Activated naive CD8-positive, alpha-beta T cell treated with anti-CD3 and anti-CD28 coated beads, Interleukin-2, amount 10 ng/mL, durations not matched to agents 7 days and 5 days (primary cell): ENCODE measurements around the gene CHST10. TPM values are rescaled to one million over a fixed set of nuclear protein-coding genes. Genes with fewer than 3 reads are reported as not detected.
"Not testable (repeated sequence)": the region's sequence is repeated elsewhere in the genome, so short reads cannot be mapped to it uniquely, and the experiment has no call there.

Experiments
- ATAC-seq: fragments of 150-1000 bp; cut with Tn5 transposase; one replicate; pipeline ENCODE4 v1.10.0; 2021; ENCODE audit warnings: low read depth, moderate library complexity
- POLR2A ChIA-PET: fragments of 350-600 bp; sonication (Branson Sonifier 250); formaldehyde crosslinking; loops from one replicate; lab custom pipeline; 2021; ENCODE audit warnings: antibody characterized with exemption; lab: Charles Lee
- DNase-seq: peaks from one replicate; pipeline ENCODE4 v3.0.0; 2021
- H3K27ac Mint-ChIP-seq: one replicate; pipeline ENCODE4 v1.8.0; 2022; ENCODE audit warnings: mild to moderate bottlenecking, mixed read lengths
- H3K27me3 Mint-ChIP-seq: one replicate; pipeline ENCODE4 v1.8.0; 2022; ENCODE audit warnings: mild to moderate bottlenecking, moderate library complexity, mixed read lengths
- H3K36me3 Mint-ChIP-seq: one replicate; pipeline ENCODE4 v1.8.0; 2021; ENCODE audit warnings: mild to moderate bottlenecking, mixed read lengths
- H3K4me1 Mint-ChIP-seq: one replicate; pipeline ENCODE4 v1.8.0; 2021; ENCODE audit warnings: mixed read lengths
- H3K4me3 Mint-ChIP-seq: one replicate; pipeline ENCODE4 v1.8.0; 2022; ENCODE audit warnings: mild to moderate bottlenecking, moderate library complexity, mixed read lengths
- H3K9me3 Mint-ChIP-seq: one replicate; pipeline ENCODE4 v1.8.0; 2021; ENCODE audit warnings: mixed read lengths
- total RNA-seq, 2 experiments: library from RNA; stranded (reverse); gene quantifications; one replicate each; pipeline ENCODE4 v1.2.3, GENCODE V29; 2021

Gene CHST10, protein sequence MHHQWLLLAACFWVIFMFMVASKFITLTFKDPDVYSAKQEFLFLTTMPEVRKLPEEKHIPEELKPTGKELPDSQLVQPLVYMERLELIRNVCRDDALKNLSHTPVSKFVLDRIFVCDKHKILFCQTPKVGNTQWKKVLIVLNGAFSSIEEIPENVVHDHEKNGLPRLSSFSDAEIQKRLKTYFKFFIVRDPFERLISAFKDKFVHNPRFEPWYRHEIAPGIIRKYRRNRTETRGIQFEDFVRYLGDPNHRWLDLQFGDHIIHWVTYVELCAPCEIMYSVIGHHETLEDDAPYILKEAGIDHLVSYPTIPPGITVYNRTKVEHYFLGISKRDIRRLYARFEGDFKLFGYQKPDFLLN
- total RNA-seq = 1 to 10 TPM; 5.5 to 6.4 TPM

DNA sequence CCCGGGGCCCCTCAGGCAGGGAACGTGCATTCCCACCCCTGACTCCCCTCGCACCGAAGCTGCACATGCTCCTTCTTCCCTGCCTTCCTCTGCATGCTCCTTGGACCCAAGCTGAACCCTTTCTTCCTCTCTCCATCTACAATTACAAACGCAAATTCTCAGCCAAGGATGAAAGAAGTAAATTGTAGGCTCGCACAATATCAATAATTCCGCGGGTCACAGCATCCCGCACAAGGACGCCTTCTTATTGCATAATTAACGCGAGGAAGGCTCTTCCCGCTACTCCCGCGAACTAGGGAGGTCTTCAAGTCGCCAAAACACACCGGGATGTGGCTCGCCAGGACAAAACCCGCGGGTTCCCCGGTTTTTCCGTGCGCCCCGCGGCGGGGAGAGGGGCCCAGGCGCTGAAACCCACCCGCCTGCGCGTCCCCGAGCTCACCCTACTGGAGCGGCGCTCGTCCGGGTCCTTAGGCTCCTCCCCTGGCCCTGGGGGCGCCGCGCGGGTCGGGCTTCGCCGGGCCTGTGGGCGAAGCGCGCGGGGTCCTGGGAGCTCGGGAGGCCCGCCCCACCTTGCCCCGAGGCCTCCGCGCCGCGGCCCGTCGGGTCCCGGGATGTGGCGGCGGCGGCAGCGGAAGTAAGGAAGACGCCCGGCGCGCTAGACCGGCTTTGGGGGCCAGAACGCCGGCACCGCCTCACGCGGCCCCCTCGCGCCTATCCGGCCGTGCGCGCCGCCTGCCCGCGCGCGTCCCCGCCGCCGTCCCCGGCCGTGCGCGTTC, at the start of gene CHST10:
Gene CHST10 (minus strand): TSS at position 734 of the 776 bp plus-strand sequence. CDS start 10,993 bp downstream, outside the sequence.
- peak within 1 kb of the TSS; percentile 89 for H3K4me3 Mint-ChIP-seq
- peaks cover 3% of the 10 kb centered on the region for H3K36me3 Mint-ChIP-seq
- peaks cover 17% of the 10 kb centered on the region for H3K4me1 Mint-ChIP-seq
- peak; percentile 75 for DNase-seq
- no peaks in the 10 kb centered on the region for H3K9me3 Mint-ChIP-seq
- peak; percentile 95 for ATAC-seq
- POLR2A ChIA-PET = interaction anchor here (1.1 kb wide), 1 partner anchor 145 kb away, joined by 4 read pairs; the partner anchor contains the start of gene PDCL3
- peak within 1 kb of the TSS; percentile 39 for H3K27ac Mint-ChIP-seq
- no peaks in the 10 kb centered on the region for H3K27me3 Mint-ChIP-seq

GRCh38 chr2:100460904-100461530, 43.5 kb upstream of the CHST10 start:
- H3K36me3 Mint-ChIP-seq = peaks cover 1% of the 10 kb centered on the region
- no peak for DNase-seq
- POLR2A ChIA-PET = no interaction called here
- no peak for ATAC-seq
- H3K9me3 Mint-ChIP-seq = peaks cover 6% of the 10 kb centered on the region
- peaks cover 18% of the 10 kb centered on the region for H3K27me3 Mint-ChIP-seq
- H3K27ac Mint-ChIP-seq = no peak overlapping the region
- no peak overlapping the region for H3K4me3 Mint-ChIP-seq
- no peaks in the 10 kb centered on the region for H3K4me1 Mint-ChIP-seq

DNA sequence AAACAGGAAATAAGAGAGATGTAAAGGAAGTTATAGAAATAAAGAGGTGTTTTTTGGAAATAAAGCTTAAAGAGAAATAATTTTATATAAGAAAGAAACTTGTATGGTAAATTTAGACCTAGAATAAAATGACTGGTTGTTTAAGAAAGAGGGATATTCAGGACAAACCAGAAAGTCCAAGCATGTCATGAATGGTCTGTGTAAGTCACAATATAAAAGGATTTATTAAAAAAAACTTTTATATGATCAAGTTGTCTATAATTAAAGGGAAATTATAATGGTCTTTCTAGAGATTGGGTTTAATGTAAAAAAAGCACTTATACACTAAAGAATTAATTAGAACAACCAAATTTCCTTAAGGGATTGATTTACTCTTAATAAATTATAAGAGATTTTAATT, 38.9 kb upstream of the CHST10 start:
- DNase-seq, H3K36me3 Mint-ChIP-seq, H3K27me3 Mint-ChIP-seq, H3K4me3 Mint-ChIP-seq, H3K27ac Mint-ChIP-seq, H3K4me1 Mint-ChIP-seq, POLR2A ChIA-PET, ATAC-seq: not testable (repeated sequence)
- peaks cover 13% of the 10 kb centered on the region for H3K9me3 Mint-ChIP-seq

GRCh38 chr2:100453853-100454252, 36.4 kb upstream of the CHST10 start:
- H3K27me3 Mint-ChIP-seq = peaks cover 6% of the 10 kb centered on the region
- no peak overlapping the region for H3K4me3 Mint-ChIP-seq
- H3K4me1 Mint-ChIP-seq = no peaks in the 10 kb centered on the region

DNA sequence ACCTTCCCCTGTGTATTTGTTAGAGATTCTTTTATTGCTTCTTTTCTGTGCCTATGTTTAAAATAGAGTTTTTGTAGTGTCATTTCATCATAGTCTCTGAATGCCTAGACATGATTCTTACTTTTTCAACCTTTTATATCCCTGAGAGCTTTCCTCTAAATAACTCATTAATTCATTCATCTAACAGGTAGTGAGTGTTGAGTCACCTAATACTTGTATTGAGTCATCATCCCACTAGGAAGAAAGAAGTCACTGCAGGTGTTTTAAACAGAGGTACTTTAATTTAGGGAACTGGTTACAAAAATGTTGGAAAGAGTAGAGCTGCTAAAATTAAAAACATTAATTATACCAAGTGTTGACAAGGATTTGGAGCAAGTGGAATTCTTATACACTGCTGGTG, 34.3 kb upstream of the CHST10 start:
- H3K36me3 Mint-ChIP-seq = peaks cover 1% of the 10 kb centered on the region
- peaks cover 10% of the 10 kb centered on the region for H3K9me3 Mint-ChIP-seq
- ATAC-seq = no peak
- no peak overlapping the region for H3K27ac Mint-ChIP-seq
- POLR2A ChIA-PET = no interaction called here
- DNase-seq = no peak
- H3K27me3 Mint-ChIP-seq = peaks cover 10% of the 10 kb centered on the region
- no peak overlapping the region for H3K4me3 Mint-ChIP-seq
- no peaks in the 10 kb centered on the region for H3K4me1 Mint-ChIP-seq

More at GRCh38 chr2:100453853-100454252, 36.4 kb upstream of the CHST10 start:
- Mint-ChIP-seq H3K27ac (no peak overlapping the region), H3K9me3 (peaks cover 12% of the 10 kb centered on the region), H3K36me3 (peaks cover 1% of the 10 kb centered on the region)
- POLR2A ChIA-PET = no interaction called here
- no peak for DNase-seq
- no peak for ATAC-seq

- peaks cover 10% of the 10 kb centered on the region for H3K27me3 Mint-ChIP-seq
- H3K4me3 Mint-ChIP-seq = no peak overlapping the region
- H3K9me3 Mint-ChIP-seq = peaks cover 9% of the 10 kb centered on the region
- POLR2A ChIA-PET = no interaction called here
- no peak overlapping the region for H3K27ac Mint-ChIP-seq
- H3K4me1 Mint-ChIP-seq = no peaks in the 10 kb centered on the region
- H3K36me3 Mint-ChIP-seq = no peaks in the 10 kb centered on the region
- no peak for ATAC-seq
- no peak for DNase-seq
These were observed 33.6 kb upstream of the CHST10 start for GRCh38 chr2:100451092-100451491.

- Mint-ChIP-seq H3K4me3 (no peak overlapping the region), H3K36me3 (no peaks in the 10 kb centered on the region), H3K27ac (no peak overlapping the region), H3K9me3 (peaks cover 3% of the 10 kb centered on the region), H3K4me1 (no peaks in the 10 kb centered on the region), H3K27me3 (peaks cover 5% of the 10 kb centered on the region)
- DNase-seq (no peak), ATAC-seq (no peak)
- POLR2A ChIA-PET = no interaction called here
These were observed 29.2 kb upstream of the CHST10 start for GRCh38 chr2:100446696-100447095.

DNA sequence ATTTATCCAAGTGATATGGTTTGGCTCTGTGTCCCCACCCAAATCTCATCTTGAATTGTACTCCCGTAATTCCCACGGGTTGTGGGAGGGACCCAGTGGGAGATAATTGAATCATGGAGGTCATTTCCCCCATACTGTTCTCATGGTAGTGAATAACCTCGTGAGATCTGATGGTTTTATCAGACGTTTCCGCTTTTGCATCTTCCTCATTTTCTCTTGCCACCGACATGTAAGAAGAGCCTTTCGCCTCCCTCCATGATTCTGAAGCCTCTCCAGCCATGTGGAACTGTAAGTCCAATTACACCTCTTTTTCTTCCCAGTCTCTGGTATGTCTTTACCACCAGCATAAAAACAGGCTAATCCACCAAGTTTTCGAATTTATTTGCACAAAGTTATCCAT, 20.3 kb upstream of the CHST10 start:
- POLR2A ChIA-PET = no interaction called here
- ATAC-seq (no peak), DNase-seq (no peak)
- no peaks in the 10 kb centered on the region for H3K4me1 Mint-ChIP-seq
- H3K4me3 Mint-ChIP-seq = no peak overlapping the region
- peaks cover 14% of the 10 kb centered on the region for H3K27me3 Mint-ChIP-seq
- H3K9me3 Mint-ChIP-seq = no peaks in the 10 kb centered on the region
- no peak overlapping the region for H3K27ac Mint-ChIP-seq
- H3K36me3 Mint-ChIP-seq = no peaks in the 10 kb centered on the region

- DNase-seq (no peak), ATAC-seq (no peak)
- no peak overlapping the region for H3K27ac Mint-ChIP-seq
- POLR2A ChIA-PET = no interaction called here
- H3K9me3 Mint-ChIP-seq = peaks cover 7% of the 10 kb centered on the region
- no peak overlapping the region for H3K4me3 Mint-ChIP-seq
- peaks cover 21% of the 10 kb centered on the region for H3K27me3 Mint-ChIP-seq
- peaks cover 3% of the 10 kb centered on the region for H3K4me1 Mint-ChIP-seq
- no peaks in the 10 kb centered on the region for H3K36me3 Mint-ChIP-seq
These were observed 12.3 kb upstream of the CHST10 start for GRCh38 chr2:100429726-100430125.

- Mint-ChIP-seq H3K27ac (no peak overlapping the region), H3K9me3 (peaks cover 7% of the 10 kb centered on the region), H3K4me3 (no peak overlapping the region), H3K4me1 (peaks cover 3% of the 10 kb centered on the region), H3K36me3 (no peaks in the 10 kb centered on the region), H3K27me3 (peaks cover 14% of the 10 kb centered on the region)
- DNase-seq = peak; percentile 58
- POLR2A ChIA-PET = no interaction called here
- ATAC-seq = peak; percentile 88
These were observed 10.3 kb upstream of the CHST10 start for GRCh38 chr2:100427627-100428258.

DNA sequence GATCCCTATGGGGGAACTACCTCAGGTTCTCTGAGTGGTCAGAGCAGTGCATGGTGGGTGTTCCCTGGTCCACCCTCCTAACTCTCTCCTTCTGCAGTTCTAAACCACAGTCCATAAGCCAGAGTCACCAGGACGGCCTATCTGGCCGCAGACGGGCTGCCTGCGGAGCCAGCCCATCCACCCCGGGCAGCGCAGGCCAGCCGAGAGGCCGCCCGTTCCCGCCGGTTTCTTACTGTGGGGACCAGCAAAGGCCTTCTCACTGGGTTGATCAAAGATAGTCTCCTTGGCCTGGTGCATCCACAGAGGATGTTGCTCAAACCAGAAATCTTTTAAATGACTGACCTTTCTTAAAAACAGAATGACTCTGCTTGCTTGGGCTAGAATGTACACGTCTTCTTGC, 9.6 kb upstream of the CHST10 start:
- peaks cover 3% of the 10 kb centered on the region for H3K4me1 Mint-ChIP-seq
- no peak overlapping the region for H3K27ac Mint-ChIP-seq
- ATAC-seq = no peak
- H3K4me3 Mint-ChIP-seq = no peak overlapping the region
- DNase-seq = no peak
- peaks cover 14% of the 10 kb centered on the region for H3K27me3 Mint-ChIP-seq
- no peaks in the 10 kb centered on the region for H3K36me3 Mint-ChIP-seq
- POLR2A ChIA-PET = no interaction called here
- H3K9me3 Mint-ChIP-seq = peaks cover 7% of the 10 kb centered on the region

GRCh38 chr2:100426384-100426720, 8.9 kb upstream of the CHST10 start:
- H3K36me3 Mint-ChIP-seq = no peaks in the 10 kb centered on the region
- no peak overlapping the region for H3K4me3 Mint-ChIP-seq
- peaks cover 14% of the 10 kb centered on the region for H3K27me3 Mint-ChIP-seq
- H3K4me1 Mint-ChIP-seq = peaks cover 3% of the 10 kb centered on the region
- POLR2A ChIA-PET = no interaction called here
- ATAC-seq (no peak), DNase-seq (no peak)
- H3K27ac Mint-ChIP-seq = no peak overlapping the region
- H3K9me3 Mint-ChIP-seq = peaks cover 7% of the 10 kb centered on the region
